Stimulated activated naive B cell treated with anti-CD40 and anti-IgM and Interleukin-4, amounts not matched to agents 10 μg/mL and 1 μg/mL and 100 μg/mL, for 72 hours (primary cell): ENCODE data around the gene PSTPIP1.

Source experiments
- ATAC-seq, 2 donors: fragments of 150-1000 bp; cut with Tn5 transposase; replicated peaks; 2 replicates each; pipeline ENCODE4 v1.10.0; 2021; ENCODE audit warnings: moderate library complexity in 1 of 2
- DNase-seq: peaks from one replicate; pipeline ENCODE4 v3.0.0; 2021
- H3K27ac Mint-ChIP-seq: one replicate; pipeline ENCODE4 v1.8.0; 2022; ENCODE audit warnings: mild to moderate bottlenecking, mixed read lengths
- H3K27me3 Mint-ChIP-seq, 2 donors: one replicate each; pipeline ENCODE4 v1.8.0; 2022; ENCODE audit warnings: mixed read lengths in 2 of 2
- H3K36me3 Mint-ChIP-seq, 2 donors: one replicate each; pipeline ENCODE4 v1.8.0; 2022; ENCODE audit warnings: mixed read lengths in 2 of 2, mild to moderate bottlenecking in 1 of 2
- H3K4me1 Mint-ChIP-seq, 2 donors: one replicate each; pipeline ENCODE4 v1.8.0; 2022; ENCODE audit warnings: mixed read lengths in 2 of 2, mild to moderate bottlenecking in 1 of 2
- H3K4me3 Mint-ChIP-seq, 2 donors: one replicate each; pipeline ENCODE4 v1.8.0; 2022; ENCODE audit warnings: mild to moderate bottlenecking in 2 of 2, mixed read lengths in 2 of 2, moderate library complexity in 1 of 2
- H3K9me3 Mint-ChIP-seq, 2 donors: one replicate each; pipeline ENCODE4 v1.8.0; 2022; ENCODE audit warnings: mixed read lengths in 2 of 2, mild to moderate bottlenecking in 1 of 2

The PSTPIP1 gene

DNA sequence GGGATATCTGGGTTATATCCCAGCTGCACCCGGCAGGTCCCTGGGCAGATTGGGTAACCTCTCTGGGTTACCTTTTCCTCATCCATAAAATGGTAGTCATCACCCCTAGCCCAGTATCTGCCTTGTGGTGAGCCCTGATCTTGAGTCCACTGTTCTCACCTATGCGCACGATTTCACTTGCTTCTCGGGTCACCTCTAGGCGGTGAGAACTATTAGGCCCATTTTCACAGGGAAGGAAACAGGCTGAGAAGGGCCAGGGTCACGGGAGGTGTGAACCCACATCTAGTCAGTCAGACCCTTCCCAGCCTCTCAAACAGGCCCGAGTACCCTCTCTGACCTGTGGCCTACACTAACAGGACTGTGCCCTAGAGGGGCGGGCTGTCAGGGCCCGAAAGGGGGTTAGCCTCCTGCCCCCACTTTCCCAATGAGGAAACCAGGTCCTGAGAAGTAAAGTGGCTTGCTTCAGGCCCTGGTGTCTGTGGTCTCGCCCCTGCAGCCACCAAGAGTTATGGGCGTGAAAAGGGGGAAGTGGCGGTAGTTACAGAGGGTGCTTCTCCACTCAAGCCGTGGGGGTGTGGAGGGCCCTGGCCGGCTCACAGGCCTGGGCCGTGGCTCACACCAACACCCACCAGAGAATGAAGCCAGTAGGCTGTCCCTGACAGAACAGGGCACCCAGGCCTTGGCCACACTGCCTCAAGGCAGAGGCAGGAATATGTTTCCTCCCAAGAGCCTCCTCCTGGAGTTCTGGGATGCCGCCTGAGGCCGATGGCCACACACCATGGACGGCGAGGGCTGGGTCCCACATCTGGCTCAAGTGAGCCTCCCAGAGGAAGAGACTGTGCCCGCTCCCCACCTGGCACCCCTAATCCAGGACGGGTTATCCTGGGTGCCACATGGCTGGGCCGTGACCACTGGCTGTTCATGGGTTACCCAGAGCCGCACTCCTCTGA is 19.5 kb downstream of the PSTPIP1 start:
- peaks cover 76 to 83% of the 10 kb centered on the region in 2 donors for H3K4me1 Mint-ChIP-seq
- H3K36me3 Mint-ChIP-seq: peaks cover 19 to 40% of the 10 kb centered on the region in 2 donors
- H3K9me3 Mint-ChIP-seq: no peaks in the 10 kb centered on the region
- H3K4me3 Mint-ChIP-seq: peak overlapping the region; percentile 61 to 62
- no peaks in the 10 kb centered on the region for H3K27me3 Mint-ChIP-seq
- DNase-seq (peak; percentile 58), ATAC-seq (peak; percentile 83 to 87)
- peak overlapping the region; percentile 86 for H3K27ac Mint-ChIP-seq

DNA sequence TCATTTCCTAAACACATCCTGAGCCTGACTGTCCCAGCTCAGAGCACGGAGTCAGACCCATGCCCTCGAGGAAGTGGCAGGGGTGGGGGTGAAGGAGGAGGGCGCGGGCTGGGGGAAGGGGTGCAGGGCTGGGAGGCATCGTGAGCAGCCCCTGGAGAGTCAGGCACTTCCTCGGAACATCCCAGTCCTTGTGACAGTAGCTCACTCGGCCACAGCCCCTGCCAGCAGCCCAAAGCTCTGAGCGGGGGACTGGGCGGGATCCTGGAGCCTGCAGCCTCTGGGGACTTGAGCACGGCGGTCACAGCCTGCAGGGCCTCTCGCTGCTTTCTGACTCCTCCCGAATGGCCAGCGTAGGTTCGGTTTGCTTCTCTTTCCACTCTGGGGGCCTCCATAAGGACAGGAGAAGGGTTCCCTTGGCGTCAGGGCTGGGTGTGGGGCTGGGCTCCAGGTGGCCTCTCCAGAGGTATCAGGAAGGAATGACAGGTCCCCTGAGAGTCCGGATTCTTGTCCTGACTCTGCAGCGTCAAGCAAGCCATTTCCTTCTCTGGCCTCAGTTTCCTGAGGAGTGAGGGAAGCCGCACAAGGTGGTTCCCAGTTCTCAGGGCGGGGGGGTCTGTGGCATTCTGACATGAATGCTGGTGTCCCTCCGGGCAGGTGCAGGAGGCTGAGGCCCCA is 20.9 kb downstream of the PSTPIP1 start:
- H3K27me3 Mint-ChIP-seq: no peaks in the 10 kb centered on the region
- H3K4me3 Mint-ChIP-seq: peak overlapping the region; percentile 18 to 19
- H3K36me3 Mint-ChIP-seq: peaks cover 12 to 43% of the 10 kb centered on the region in 2 donors
- DNase-seq (no peak), ATAC-seq (peak in 1 of 2 donors; percentile 14)
- H3K4me1 Mint-ChIP-seq: peaks cover 74 to 83% of the 10 kb centered on the region in 2 donors
- H3K9me3 Mint-ChIP-seq: no peaks in the 10 kb centered on the region
- H3K27ac Mint-ChIP-seq: peak overlapping the region; percentile 15

DNA sequence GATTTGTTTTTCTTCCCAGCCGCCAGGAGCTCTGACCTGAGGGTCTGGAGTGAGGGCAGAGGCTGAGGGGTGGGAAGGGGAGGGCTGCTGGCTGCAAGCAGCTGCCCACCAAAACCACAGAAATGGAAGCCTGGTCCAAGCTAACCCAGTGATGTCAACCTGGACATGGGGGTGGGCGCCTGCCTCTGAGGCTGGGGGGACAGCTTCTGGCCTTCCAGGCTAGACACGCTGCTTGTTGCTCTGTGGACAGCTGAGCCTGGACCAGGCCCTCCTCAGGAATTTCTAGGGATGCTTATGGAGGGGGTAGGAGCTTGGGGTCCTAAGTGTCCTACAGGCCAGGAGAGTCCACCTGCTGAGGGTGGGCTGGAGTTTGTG is 21.4 kb downstream of the PSTPIP1 start:
- no peak for ATAC-seq
- Mint-ChIP-seq H3K36me3 (peaks cover 12 to 40% of the 10 kb centered on the region in 2 donors), H3K4me1 (peaks cover 72 to 83% of the 10 kb centered on the region in 2 donors), H3K27me3 (no peaks in the 10 kb centered on the region), H3K4me3 (no peak overlapping the region), H3K9me3 (no peaks in the 10 kb centered on the region), H3K27ac (no peak overlapping the region)
- no peak for DNase-seq

DNA sequence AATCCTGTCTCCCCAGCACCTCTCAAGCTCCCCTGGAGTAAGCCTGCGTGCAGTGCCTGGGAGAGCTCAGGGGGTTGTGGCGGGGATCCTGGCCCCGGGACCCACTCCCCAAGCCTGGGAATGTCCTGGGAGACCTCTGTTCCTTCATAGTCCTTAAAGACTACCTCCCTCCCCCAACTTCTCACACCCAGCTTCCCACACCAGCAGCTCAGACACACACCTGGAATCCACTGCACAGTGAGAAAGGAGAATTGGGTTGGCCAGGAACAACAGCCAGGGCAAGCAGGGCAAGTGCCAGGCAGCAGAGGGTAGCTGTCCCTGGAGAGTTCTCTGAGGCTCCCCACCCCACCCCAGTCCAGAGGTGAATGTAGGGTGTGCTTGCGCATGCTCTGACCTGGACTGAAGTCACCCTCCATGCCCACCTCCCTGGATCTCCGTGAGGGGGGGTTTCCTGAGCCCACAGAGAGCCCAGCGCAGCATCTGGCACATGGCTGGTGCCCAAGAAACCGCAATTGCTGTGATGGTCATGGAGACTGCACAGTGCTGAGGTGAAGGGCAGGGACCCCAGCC is 22.2 kb downstream of the PSTPIP1 start:
- no peak for DNase-seq
- peaks cover 11 to 40% of the 10 kb centered on the region in 2 donors for H3K36me3 Mint-ChIP-seq
- no peaks in the 10 kb centered on the region for H3K9me3 Mint-ChIP-seq
- H3K4me3 Mint-ChIP-seq: no peak overlapping the region
- no peaks in the 10 kb centered on the region for H3K27me3 Mint-ChIP-seq
- H3K4me1 Mint-ChIP-seq: peaks cover 72 to 84% of the 10 kb centered on the region in 2 donors
- no peak for ATAC-seq
- no peak overlapping the region for H3K27ac Mint-ChIP-seq

DNA sequence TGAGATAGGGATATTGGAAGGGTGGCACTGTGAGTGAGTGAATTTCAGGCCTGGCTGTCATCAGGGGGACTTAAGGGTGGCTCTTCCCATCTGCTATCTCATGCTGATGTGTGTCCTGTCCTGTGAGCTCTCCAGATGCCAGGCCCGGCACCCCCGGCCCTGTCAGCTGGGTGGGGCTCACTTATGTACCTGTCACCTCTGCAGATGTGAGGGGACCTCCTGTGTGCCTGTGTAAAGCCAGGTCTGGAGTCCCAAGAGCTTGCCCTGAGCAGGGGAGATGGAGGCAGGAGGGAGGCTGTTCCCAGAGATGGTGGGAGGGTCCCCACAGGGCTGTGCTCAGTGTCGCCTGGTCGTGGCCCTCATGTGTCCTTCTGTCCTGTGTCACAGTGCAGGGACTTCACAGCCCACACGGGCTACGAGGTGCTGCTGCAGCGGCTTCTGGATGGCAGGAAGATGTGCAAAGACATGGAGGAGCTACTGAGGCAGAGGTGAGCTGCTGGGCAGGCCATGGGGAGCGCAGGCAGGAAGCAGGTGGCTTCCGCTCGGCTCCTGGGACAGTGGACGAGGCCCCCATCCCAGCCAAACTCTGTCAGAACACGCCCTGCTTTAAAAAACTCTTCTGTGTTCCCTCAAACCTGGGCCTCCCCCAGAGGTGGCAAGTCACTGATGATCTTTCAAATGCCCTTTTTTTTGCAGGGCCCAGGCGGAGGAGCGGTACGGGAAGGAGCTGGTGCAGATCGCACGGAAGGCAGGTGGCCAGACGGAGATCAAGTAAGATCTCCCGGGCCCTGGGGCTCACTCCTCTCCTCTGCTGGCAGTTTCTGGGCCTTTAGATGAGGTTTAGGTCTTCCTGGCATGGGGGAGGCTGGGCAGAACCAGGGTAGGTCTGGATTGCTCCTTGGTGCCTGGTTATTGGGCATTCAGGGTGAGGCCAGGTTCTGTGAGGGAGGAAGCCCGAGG is 23.1 kb downstream of the PSTPIP1 start:
- H3K4me3 Mint-ChIP-seq: no peak overlapping the region
- DNase-seq (no peak), ATAC-seq (no peak)
- no peaks in the 10 kb centered on the region for H3K9me3 Mint-ChIP-seq
- peaks cover 73 to 83% of the 10 kb centered on the region in 2 donors for H3K4me1 Mint-ChIP-seq
- H3K27me3 Mint-ChIP-seq: no peaks in the 10 kb centered on the region
- peak overlapping the region; percentile 65 for H3K27ac Mint-ChIP-seq
- peaks cover 17 to 40% of the 10 kb centered on the region in 2 donors for H3K36me3 Mint-ChIP-seq

DNA sequence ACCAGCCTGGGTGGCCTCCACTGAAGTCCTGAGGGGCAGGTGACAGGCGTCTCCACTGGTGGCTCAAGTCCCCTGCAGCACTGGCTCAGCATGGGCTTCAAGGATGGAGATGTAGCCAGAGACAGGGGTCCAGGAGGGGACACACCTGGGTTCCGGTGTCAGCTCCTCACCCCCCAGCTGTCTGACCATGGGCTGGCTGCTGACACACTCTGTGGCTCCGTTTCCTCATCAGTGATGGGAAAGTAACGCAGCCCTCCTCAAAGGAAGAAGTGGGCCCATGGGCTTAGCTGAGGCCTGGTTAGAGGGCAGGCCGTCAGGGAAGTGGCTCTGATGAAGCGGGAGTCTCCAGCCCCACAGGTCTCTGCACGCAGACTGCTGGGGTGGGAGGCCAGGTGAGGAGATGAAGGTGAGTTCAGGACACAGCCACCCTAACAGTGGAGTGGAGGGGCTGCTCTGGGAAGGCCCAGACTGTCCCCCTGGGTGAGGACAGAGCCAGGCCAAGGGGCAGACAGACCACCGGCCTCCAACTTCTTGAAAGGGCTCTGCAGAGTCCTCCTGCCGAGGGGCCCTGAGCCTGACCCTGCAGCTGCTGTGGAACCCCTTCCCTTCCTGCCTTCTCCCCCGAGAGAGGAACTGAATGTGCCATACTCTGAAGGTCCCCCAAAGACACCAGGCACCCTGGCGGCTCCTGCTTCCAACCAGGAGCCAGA is 24.0 kb downstream of the PSTPIP1 start:
- ATAC-seq (no peak), DNase-seq (no peak)
- Mint-ChIP-seq H3K4me1 (peaks cover 70 to 81% of the 10 kb centered on the region in 2 donors), H3K4me3 (no peak overlapping the region), H3K27ac (peak overlapping the region; percentile 65), H3K27me3 (no peaks in the 10 kb centered on the region), H3K36me3 (peaks cover 19 to 44% of the 10 kb centered on the region in 2 donors), H3K9me3 (no peaks in the 10 kb centered on the region)

DNA sequence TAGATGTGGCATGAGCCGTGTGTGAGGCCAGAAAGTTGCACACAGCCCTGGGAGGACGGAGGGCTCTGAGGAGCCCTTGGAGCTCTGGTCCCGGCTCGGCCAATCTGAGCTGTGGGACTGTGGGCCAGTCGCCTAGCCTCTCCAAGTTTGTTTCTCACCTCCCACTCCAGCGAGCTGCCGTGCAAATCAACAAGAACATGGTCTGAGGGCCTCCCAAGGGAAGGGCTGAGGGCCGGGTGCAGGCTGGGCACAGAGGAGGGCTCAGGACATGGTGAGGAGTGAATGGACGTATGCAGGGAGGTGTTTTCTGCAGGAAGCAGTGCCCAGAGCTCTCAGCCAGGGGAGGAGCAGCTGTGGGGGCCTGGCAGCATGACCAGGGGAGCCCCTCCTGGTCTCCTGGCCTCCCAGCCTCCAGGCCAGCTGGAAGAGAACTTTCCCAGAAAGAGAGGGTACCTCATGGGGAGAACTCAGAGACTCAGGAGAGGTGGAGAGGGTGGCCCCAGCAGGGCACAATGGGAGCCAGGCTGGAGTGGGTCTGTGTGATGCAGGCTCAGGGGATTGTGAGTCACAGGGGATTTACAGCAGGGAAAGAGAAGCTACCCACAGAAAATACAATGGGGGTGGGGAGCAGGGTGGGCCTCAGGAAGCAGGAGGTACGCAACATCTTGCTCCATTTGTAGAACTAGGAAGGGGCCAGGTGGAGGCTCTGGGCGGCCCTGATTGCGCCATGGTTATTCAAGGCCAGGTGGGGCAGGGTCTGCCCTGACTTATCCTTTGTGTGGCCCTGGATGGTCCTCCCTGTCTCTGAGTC is 24.8 kb downstream of the PSTPIP1 start:
- Mint-ChIP-seq H3K27me3 (no peaks in the 10 kb centered on the region), H3K9me3 (no peaks in the 10 kb centered on the region), H3K36me3 (peaks cover 21 to 44% of the 10 kb centered on the region in 2 donors), H3K27ac (peak overlapping the region; percentile 65), H3K4me1 (peaks cover 65 to 77% of the 10 kb centered on the region in 2 donors), H3K4me3 (peak overlapping the region; percentile 45 to 47)
- DNase-seq (no peak), ATAC-seq (peak; percentile 42 to 50)

DNA sequence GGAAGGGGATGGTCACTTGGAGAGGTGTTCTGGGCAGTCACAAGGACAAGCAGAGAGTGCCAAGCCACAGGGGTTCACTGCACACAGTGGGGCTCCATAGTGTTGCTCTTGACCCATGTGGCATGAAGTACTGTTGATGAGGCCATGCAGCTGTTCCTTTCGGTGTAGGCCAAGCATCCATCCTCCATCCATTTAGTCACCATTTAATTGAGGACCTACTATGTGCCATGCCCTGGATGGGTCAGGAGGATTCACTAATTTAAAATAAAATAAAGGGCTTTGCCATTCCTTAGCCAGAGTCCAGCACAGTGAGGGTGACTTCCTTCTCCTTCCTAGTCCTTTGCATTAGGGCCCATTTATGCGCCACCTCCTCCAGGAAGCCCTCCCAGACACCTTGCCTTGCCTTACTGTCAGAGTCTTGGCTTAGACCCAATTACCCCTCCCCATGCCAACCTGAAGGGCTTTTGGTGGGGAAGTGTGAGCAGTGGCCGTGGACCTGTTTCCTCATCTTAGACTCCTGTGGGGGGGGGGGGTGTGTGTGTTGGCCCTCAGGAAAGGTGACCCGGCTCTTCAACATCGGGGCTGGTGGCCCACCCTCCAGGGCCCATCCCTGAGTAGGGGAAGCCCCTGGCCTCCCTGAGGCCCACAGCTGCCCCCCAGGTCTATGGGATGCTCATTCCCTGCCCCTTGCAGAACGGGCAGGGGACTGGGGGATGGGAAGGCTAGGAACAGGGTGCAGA is 25.6 kb downstream of the PSTPIP1 start:
- no peak for DNase-seq
- H3K4me1 Mint-ChIP-seq: peaks cover 60 to 69% of the 10 kb centered on the region in 2 donors
- H3K4me3 Mint-ChIP-seq: no peak overlapping the region
- H3K9me3 Mint-ChIP-seq: no peaks in the 10 kb centered on the region
- no peak for ATAC-seq
- H3K27ac Mint-ChIP-seq: peak overlapping the region; percentile 14
- H3K36me3 Mint-ChIP-seq: peaks cover 23 to 46% of the 10 kb centered on the region in 2 donors
- H3K27me3 Mint-ChIP-seq: no peaks in the 10 kb centered on the region

GRCh38 chr15:77021088-77021481 is 26.2 kb downstream of the PSTPIP1 start:
- no peak overlapping the region for H3K4me3 Mint-ChIP-seq
- no peaks in the 10 kb centered on the region for H3K27me3 Mint-ChIP-seq
- ATAC-seq: no peak
- no peaks in the 10 kb centered on the region for H3K9me3 Mint-ChIP-seq
- H3K4me1 Mint-ChIP-seq: peaks cover 56 to 64% of the 10 kb centered on the region in 2 donors
- H3K36me3 Mint-ChIP-seq: peaks cover 25 to 50% of the 10 kb centered on the region in 2 donors
- H3K27ac Mint-ChIP-seq: peak overlapping the region; percentile 14
- no peak for DNase-seq

GRCh38 chr15:77021803-77022381 is 27.0 kb downstream of the PSTPIP1 start:
- DNase-seq: no peak
- Mint-ChIP-seq H3K9me3 (no peaks in the 10 kb centered on the region), H3K4me3 (peak overlapping the region in 1 of 2 donors; percentile 57), H3K27me3 (no peaks in the 10 kb centered on the region), H3K4me1 (peaks cover 53 to 64% of the 10 kb centered on the region in 2 donors), H3K36me3 (peaks cover 26 to 52% of the 10 kb centered on the region in 2 donors), H3K27ac (peak overlapping the region; percentile 97)
- ATAC-seq: peak; percentile 61 to 68

- peak overlapping the region; percentile 97 for H3K27ac Mint-ChIP-seq
- ATAC-seq (no peak), DNase-seq (no peak)
- peaks cover 29 to 61% of the 10 kb centered on the region in 2 donors for H3K36me3 Mint-ChIP-seq
- H3K4me3 Mint-ChIP-seq: no peak overlapping the region
- H3K9me3 Mint-ChIP-seq: no peaks in the 10 kb centered on the region
- H3K27me3 Mint-ChIP-seq: no peaks in the 10 kb centered on the region
- H3K4me1 Mint-ChIP-seq: peaks cover 54 to 62% of the 10 kb centered on the region in 2 donors
Measured at GRCh38 chr15:77022646-77023575, 28.0 kb downstream of the PSTPIP1 start.
